K562 (cell line): ENCODE data around the gene ZDHHC18. TPM values are rescaled to one million over a fixed set of nuclear protein-coding genes. Genes with fewer than 3 reads are reported as not detected.

Experiments used
- CBX2 ChIP-seq: fragments of 200-600 bp; sonication (generic); IDR thresholded peaks from one replicate; pipeline ENCODE4 v1.6.1; 2012; ENCODE audit warnings: mild to moderate bottlenecking, low read length, inconsistent platforms; ENCODE audit not compliant: insufficient read depth, poor library complexity, severe bottlenecking
- ESRRB ChIP-seq: fragments of 250-450 bp; sonication (Bioruptor Pico); IDR thresholded peaks from 2 replicates; pipeline ENCODE4 v1.5.0; 2020; ENCODE audit warnings: mild to moderate bottlenecking, moderate library complexity, borderline replicate concordance
- FOXK2 ChIP-seq, 2 experiments: fragments of 450-650 bp; IDR thresholded peaks in 1 of 2; conservative IDR thresholded peaks in 1 of 2; 2 replicates each; pipeline ENCODE4 v1.6.1; 2016; ENCODE audit warnings: low read depth in 2 of 2, mild to moderate bottlenecking in 1 of 2
- GATAD2B ChIP-seq: fragments of 450-650 bp; IDR thresholded peaks from 2 replicates; pipeline ENCODE4 v1.6.1; 2017; ENCODE audit warnings: mild to moderate bottlenecking, borderline replicate concordance
- ILK ChIP-seq: fragments of 450-650 bp; IDR thresholded peaks from 2 replicates; pipeline ENCODE4 v1.6.1; 2016; ENCODE audit warnings: missing genetic modification characterization, low read depth, mild to moderate bottlenecking, missing compliant biosample characterization, moderate library complexity, borderline replicate concordance
- MTA3 ChIP-seq: fragments of 450-650 bp; formaldehyde crosslinking; IDR thresholded peaks from 2 replicates; pipeline ENCODE4 v1.6.1; 2017; ENCODE audit warnings: mild to moderate bottlenecking, borderline replicate concordance
- NFYB ChIP-seq: IDR thresholded peaks from 2 replicates; pipeline ENCODE4 v1.6.1; 2011; ENCODE audit warnings: mild to moderate bottlenecking, moderate library complexity; ENCODE audit not compliant: insufficient read length; ENCODE audit errors: extremely low read depth
- POLR3A ChIP-seq: IDR thresholded peaks from 2 replicates; pipeline ENCODE4 v1.6.1; 2011; ENCODE audit warnings: borderline replicate concordance, mild to moderate bottlenecking, moderate library complexity; ENCODE audit not compliant: insufficient read length, insufficient read depth; ENCODE audit errors: extremely low read depth
- POU5F1 ChIP-seq: fragments of 150-350 bp; IDR thresholded peaks from 2 replicates; pipeline ENCODE4 v1.6.1; 2014; ENCODE audit warnings: borderline replicate concordance, low read length, low read depth, mild to moderate bottlenecking; ENCODE audit not compliant: partially characterized antibody
- RBM22 ChIP-seq: fragments of 200-400 bp; formaldehyde crosslinking; IDR thresholded peaks from 2 replicates; pipeline ENCODE4 v1.6.1; 2018; ENCODE audit warnings: low read length, low read depth; ENCODE audit not compliant: poor library complexity, severe bottlenecking
- SPI1 ChIP-seq: IDR thresholded peaks from 2 replicates; pipeline ENCODE4 v1.6.1; 2011; ENCODE audit warnings: low read depth, low read length, control low read depth, borderline replicate concordance
- STAT5B ChIP-seq: fragments of 250-450 bp; sonication (Bioruptor Pico); IDR thresholded peaks from 2 replicates; pipeline ENCODE4 v1.8.0; 2021; ENCODE audit warnings: mild to moderate bottlenecking, inconsistent platforms
- TBP ChIP-seq: optimal IDR thresholded peaks from 2 replicates; pipeline ENCODE3; 2011; ENCODE audit warnings: low read depth, low read length, improper control_type of control experiment
- ZBTB7A ChIP-seq: IDR thresholded peaks from 2 replicates; pipeline ENCODE4 v1.6.1; 2011; ENCODE audit warnings: low read depth, mild to moderate bottlenecking, low read length, moderate library complexity, borderline replicate concordance; ENCODE audit not compliant: control insufficient read depth
- ZNF12 ChIP-seq: sonication (generic); formaldehyde crosslinking; IDR thresholded peaks from 2 replicates; pipeline ENCODE4 v1.4.0; 2020; ENCODE audit warnings: mild to moderate bottlenecking, missing genetic modification reagents
- ZNF253 ChIP-seq: fragments of 250-450 bp; sonication (Bioruptor Pico); conservative IDR thresholded peaks from 2 replicates; pipeline ENCODE4 v1.6.1; 2021; ENCODE audit warnings: mild to moderate bottlenecking
- ZNF263 ChIP-seq: sonication (generic); formaldehyde crosslinking; IDR thresholded peaks from 2 replicates; pipeline ENCODE4 v1.8.0; 2022; ENCODE audit warnings: mild to moderate bottlenecking, missing genetic modification reagents, borderline replicate concordance
- ZNF354B ChIP-seq: fragments of 250-450 bp; sonication (Bioruptor Pico); IDR thresholded peaks from 2 replicates; pipeline ENCODE4 v1.4.0; 2020
- ZNF766 ChIP-seq: fragments of 200-800 bp; sonication (Bioruptor generic); conservative IDR thresholded peaks from 2 replicates; pipeline ENCODE4 v1.6.1; 2016; ENCODE audit warnings: missing genetic modification characterization, missing compliant biosample characterization
- ZNF785 ChIP-seq: fragments of 250-450 bp; sonication (Bioruptor Pico); IDR thresholded peaks from 2 replicates; pipeline ENCODE4 v1.4.0; 2020; ENCODE audit warnings: mild to moderate bottlenecking
- polyA plus RNA-seq, 8 experiments: library from polyadenylated mRNA; depleted of rRNA in 4 of 8; stranded (reverse) in 5 of 8; unstranded in 3 of 8; fragments of >200 nt; fragmentation: Nextera tagmentation in 2 of 8; fragmentation: Illumina TruSeq in 1 of 8; extraction: Ambion mirVana in 2 of 8; extraction: Trizol in 1 of 8; gene quantifications; 2 replicates each; pipeline versions ENCODE4 v1.2.1 to v1.2.3, GENCODE V29; 2011 to 2014; ENCODE audit warnings: inconsistent platforms in 1 of 8, missing spikeins in 1 of 8
- total RNA-seq, 7 experiments: library from RNA; depleted of rRNA in 6 of 7; stranded (reverse); fragments of >200 nt in 6 of 7; fragmentation: Illumina TruSeq in 2 of 7; extraction: Trizol in 2 of 7; gene quantifications; 2 replicates each; pipeline versions ENCODE4 v1.2.1 to v1.2.3, GENCODE V29; 2011 to 2021; ENCODE audit warnings: low replicate concordance in 1 of 7
- TF ChIP-seq, protein P1 (sequence below): sonication (generic); formaldehyde crosslinking; IDR thresholded peaks from 2 replicates; pipeline ENCODE4 v1.5.0; 2020; ENCODE audit warnings: missing genetic modification reagents
- TF ChIP-seq, protein P2 (sequence below): fragments of 450-650 bp; IDR thresholded peaks from 2 replicates; pipeline ENCODE4 v1.6.1; 2017; ENCODE audit warnings: antibody characterized with exemption
- TF ChIP-seq, protein P3 (sequence below): sonication (generic); formaldehyde crosslinking; IDR thresholded peaks from 2 replicates; pipeline ENCODE4 v1.8.0; 2022; ENCODE audit warnings: missing genetic modification reagents, mild to moderate bottlenecking, borderline replicate concordance

The ZDHHC18 gene
- total and polyA plus RNA-seq, 9 of the 15 experiments (the other 6 are each of a cell fraction or from before 2014, with no cell fraction given): 0.42 to 35.6 (median 15.8) TPM

DNA sequence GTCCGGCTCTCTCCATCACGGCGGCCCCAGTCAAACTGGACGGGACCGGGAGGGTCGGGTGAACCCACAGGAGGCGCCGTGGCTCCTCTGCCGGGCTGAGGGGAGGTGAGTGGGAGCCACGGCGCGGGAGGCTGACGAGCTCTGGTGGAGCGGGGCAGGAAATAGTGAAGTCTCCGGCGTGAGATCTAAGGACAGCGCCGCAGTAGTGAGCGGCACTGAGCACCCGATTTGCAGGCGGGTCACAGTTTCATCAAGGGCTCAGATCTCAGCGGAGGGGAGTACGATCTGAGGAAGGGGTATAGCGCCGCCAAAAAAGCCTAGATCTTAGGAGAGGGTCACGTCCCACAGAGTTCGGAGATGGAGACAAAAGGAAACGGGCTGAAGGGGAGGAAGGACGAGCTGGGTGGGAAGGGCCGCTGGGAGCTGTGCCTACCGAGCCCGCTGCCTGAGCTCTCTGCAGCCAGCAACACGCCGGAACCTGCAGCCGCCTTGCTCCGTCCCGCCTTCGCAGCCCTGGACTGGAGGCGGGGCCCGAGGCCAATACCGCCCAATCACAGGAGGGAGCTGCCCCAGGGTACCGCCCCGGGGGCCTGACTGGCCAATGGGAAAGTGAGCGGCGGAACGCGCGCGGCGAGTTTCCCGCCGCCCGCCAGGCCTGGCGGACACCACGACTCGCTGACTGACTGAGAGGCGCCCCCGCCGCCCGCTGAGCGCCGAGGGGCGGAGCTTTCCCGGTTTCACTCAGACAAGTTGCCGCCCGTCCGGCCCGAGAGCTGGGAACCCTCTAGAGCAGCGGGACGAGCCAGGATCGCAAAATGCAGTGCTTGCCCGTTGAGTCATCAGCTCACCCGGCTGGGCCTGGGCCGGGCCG lies 38.4 kb downstream of the ZDHHC18 start (continued):
- TF ChIP-seq FOXK2 (conservative IDR thresholded peaks at IDR 0.05 in 1 of 2, IDR thresholded peaks at IDR 0.05 in 1 of 2; ENCODE audit: low read depth in 2 of 2) (peak in 1 of 2 experiments; percentile 67; a peak in 2 of 4 replicates), ILK (tag) (no peak), ZNF354B (no peak), POLR3A (no peak), NFYB (peak; percentile 95), SPI1 (no peak), CBX2 (no peak), ZNF253 (CRISPR knock-in tag) (no peak), ZNF12 (peak; percentile 69; the same call in 1 of the 2 replicates), STAT5B (CRISPR knock-in tag) (no peak), MTA3 (peak; percentile 89; the same call in 1 of the 2 replicates), GATAD2B (no peak), ZBTB7A (peak; percentile 78), ZNF785 (CRISPR knock-in tag) (no peak), ZNF263 (peak; percentile 38; the same call in 1 of the 2 replicates), ESRRB (CRISPR knock-in tag) (no peak), POU5F1 (peak; percentile 41), RBM22 (peak; percentile 19), ZNF766 (no peak), TBP (peak; percentile 85)
- TF ChIP-seq, protein P1, sequence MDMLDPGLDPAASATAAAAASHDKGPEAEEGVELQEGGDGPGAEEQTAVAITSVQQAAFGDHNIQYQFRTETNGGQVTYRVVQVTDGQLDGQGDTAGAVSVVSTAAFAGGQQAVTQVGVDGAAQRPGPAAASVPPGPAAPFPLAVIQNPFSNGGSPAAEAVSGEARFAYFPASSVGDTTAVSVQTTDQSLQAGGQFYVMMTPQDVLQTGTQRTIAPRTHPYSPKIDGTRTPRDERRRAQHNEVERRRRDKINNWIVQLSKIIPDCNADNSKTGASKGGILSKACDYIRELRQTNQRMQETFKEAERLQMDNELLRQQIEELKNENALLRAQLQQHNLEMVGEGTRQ (CRISPR knock-in tag): peak; percentile 27; the same call in 1 of the 2 replicates
- TF ChIP-seq, protein P2, sequence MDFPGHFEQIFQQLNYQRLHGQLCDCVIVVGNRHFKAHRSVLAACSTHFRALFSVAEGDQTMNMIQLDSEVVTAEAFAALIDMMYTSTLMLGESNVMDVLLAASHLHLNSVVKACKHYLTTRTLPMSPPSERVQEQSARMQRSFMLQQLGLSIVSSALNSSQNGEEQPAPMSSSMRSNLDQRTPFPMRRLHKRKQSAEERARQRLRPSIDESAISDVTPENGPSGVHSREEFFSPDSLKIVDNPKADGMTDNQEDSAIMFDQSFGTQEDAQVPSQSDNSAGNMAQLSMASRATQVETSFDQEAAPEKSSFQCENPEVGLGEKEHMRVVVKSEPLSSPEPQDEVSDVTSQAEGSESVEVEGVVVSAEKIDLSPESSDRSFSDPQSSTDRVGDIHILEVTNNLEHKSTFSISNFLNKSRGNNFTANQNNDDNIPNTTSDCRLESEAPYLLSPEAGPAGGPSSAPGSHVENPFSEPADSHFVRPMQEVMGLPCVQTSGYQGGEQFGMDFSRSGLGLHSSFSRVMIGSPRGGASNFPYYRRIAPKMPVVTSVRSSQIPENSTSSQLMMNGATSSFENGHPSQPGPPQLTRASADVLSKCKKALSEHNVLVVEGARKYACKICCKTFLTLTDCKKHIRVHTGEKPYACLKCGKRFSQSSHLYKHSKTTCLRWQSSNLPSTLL: no peak
- TF ChIP-seq, protein P3, sequence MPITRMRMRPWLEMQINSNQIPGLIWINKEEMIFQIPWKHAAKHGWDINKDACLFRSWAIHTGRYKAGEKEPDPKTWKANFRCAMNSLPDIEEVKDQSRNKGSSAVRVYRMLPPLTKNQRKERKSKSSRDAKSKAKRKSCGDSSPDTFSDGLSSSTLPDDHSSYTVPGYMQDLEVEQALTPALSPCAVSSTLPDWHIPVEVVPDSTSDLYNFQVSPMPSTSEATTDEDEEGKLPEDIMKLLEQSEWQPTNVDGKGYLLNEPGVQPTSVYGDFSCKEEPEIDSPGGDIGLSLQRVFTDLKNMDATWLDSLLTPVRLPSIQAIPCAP: no peak
